GM19023 (cell line): ENCODE results near the gene TRIM62.
A peak's percentile ranks its signal among the peaks of the same experiment; 100 is the strongest.

Experiments used
- ATAC-seq: cut with Tn5 transposase; IDR thresholded peaks from one replicate; pipeline ENCODE4 v1.9.1; 2021; ENCODE audit warnings: mild to moderate bottlenecking, moderate library complexity; ENCODE audit not compliant: unreplicated experiment

Gene TRIM62

GRCh38 chr1:33180911-33181890 lies 642 bp downstream of the TRIM62 start:
- peak; percentile 58 for ATAC-seq

- ATAC-seq = no peak
These were observed 1.5 kb downstream of the TRIM62 start for GRCh38 chr1:33180226-33180910.

- no peak for ATAC-seq
These were observed 2.9 kb downstream of the TRIM62 start for GRCh38 chr1:33178836-33179439.

GRCh38 chr1:33177996-33178540 lies 3.8 kb downstream of the TRIM62 start:
- ATAC-seq = no peak

GRCh38 chr1:33176887-33177286 lies 5.0 kb downstream of the TRIM62 start:
- ATAC-seq = no peak

DNA sequence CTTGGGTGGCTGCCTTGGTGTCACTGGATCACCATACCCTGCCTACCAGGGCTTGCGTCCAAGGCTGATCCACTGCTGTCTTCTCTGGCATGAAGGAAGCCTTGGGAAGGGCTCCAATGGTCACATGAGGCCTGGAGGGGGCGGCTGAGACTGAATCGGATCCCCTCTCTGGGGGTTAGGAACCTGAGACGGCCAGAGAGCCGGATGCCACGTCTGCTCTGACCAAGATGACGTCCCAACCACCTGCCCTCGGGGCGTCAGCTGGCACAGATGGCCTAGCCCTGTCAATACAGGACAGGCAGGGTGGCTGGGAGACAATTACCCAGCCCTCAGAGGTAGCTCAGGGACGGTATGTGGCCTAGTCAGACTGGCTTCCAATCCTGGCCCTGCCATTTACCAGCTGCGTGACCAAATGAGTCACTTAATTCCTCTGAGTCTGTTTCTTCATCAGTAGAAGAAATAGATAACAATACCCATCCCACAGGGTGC lies 5.4 kb downstream of the TRIM62 start:
- no peak for ATAC-seq

GRCh38 chr1:33175865-33176264 lies 6.0 kb downstream of the TRIM62 start:
- no peak for ATAC-seq

GRCh38 chr1:33173091-33173490 lies 8.8 kb downstream of the TRIM62 start:
- no peak for ATAC-seq

- no peak for ATAC-seq
These were observed 9.6 kb downstream of the TRIM62 start for GRCh38 chr1:33171977-33172813.

- ATAC-seq = no peak
These were observed 11.2 kb downstream of the TRIM62 start for GRCh38 chr1:33170351-33171274.

DNA sequence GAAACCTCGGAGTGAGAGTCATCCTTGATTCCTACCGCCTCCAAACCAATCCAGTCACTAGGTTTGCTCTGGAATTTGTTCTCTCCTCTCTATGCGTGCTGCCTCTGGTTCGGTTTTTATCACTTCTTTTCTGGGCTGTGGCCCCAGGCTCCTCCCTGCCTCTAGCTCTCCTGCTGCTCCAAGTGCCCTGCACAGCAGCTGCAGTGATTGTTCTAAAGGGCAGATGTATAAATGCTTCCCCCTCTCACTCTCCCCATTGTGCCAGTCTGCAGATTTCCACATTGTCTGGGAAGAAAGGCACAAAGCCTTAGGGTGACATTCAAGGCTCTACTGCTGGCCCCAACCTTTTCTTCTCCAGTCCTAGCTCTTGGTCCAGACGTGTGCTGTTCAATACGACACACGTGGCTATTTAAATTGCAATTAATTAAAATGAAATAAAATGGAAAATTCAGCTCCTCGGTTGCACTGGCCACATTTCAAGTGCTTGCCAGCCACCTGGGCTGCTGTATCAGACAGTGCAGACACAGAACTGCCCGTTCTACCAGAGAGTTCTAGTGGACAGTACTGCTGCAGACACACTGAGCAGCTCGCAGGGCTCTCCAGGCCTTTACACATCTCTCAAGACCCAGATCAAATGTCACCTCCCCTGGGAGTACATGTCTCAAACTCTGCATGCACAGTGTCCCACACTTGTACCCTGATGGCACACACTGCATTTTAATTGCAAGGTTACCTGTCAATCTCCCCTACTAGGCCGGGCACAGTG lies 12.4 kb downstream of the TRIM62 start:
- ATAC-seq = no peak

- no peak for ATAC-seq
These were observed 13.1 kb downstream of the TRIM62 start for GRCh38 chr1:33168556-33169289.

DNA sequence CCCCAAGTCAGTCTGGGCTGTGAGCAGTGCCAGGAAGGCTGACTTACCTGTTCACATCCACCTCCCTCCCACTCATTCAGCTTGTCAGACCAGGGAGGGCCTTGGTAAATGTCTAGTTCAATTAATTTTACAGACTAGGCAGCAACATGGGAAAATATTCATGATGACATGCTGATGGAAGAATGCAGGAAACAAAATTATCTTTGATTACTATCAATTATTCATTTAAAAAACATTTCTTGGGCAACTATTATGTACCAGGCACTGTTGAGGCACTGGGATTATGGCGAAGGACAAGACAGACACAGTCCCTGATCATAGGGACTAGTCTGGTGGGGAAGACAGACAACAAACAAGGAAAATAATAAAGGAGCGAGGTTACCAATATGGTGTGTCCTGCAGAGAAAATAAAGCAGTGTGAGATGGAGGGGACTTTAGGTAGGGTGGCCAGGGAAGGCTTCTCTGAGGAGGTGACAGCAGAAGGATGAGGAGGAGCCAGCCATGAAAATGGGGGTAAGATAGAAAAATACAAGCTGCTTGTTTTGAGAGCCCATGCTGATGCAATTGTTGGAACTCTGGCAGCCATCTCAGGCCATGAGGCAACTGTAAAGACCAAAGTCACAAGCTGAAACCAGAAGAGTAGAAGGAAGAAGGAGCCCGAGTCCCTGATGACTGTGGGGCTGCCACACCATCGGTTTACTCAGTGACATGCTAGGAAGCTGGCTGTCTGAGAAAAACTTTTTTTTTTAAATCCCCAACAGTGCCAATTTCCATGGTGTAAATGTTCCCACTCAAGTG lies 14.0 kb downstream of the TRIM62 start:
- ATAC-seq = no peak

DNA sequence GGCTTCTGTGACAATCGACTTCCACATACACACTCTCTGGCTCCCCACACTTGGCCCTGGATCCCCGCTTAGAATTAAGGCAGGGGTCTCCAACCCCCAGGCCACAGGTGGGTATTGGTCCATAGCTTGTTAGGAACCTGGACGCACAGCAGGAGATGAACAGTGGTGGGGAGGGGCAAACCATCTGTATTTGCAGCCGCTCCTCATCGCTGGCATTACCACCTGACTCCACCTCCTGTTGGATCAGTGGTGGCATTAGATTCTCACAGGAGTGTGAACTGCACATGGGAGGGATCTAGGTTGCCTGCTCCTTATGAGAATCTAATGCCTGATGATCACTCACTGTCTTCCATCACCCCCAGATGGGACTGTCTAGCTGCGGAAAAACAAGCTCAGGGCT lies 16.0 kb downstream of the TRIM62 start:
- ATAC-seq = no peak

DNA sequence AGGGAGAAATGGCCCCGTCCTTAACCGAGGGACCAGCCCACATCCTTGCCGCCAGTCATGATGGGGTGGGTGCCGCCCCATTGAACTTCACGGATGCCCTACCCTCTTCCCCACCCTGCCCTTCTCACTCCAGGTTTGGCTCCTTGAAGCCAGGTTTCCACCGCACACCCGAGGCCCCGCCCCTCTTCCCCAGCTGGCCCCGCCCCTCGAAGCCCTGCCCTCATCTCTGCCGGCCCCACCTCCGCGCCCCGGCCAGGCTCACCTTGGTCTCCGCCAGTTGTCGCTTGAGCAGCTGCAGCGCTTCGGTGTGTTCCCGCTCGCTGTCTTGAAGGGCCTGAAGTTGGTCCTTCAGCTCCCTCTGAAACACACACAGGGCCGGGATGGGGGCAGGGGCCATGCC lies 16.6 kb downstream of the TRIM62 start:
- no peak for ATAC-seq

DNA sequence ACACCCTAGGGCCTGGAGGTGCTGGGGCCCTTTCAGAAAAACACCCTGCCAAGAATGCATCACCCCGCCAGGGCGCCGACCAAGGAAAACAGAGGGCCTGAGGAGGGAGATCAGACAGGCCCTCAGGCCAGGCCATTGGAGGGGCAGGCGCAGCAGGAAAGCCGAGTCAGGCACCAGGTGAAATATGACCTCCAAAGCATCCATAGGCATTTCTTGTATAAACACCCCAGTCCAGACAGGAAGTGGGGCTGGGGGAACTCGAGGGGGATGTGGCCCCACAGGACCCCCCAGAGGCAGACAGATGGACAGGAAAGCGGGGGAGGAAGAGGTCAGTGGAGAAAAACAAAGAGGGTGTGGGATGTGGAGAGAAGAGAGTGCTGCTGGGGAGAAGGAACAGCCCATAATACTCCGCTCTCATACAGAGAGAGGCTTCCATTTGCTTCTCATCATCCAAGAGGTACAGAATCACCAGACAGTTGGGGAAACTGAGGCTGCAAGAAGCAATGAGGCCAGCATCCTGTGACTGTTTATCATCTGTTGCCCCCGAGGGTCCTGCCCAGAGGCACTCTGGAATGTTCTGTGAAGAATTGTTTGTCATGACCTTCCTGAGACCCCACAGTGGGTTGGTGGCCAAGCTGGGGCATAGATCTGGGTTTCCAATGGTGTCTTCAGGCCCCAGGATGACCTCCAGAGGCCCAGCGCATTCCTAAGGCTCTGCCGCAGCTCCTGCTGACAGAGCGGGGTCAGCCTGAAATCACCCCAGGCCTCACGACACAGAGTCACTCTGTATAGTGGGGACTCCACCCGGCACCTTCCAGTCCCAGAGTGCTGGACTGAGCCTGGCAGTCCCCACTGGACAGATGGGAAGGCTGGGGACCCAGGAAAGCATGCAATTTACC lies 18.0 kb downstream of the TRIM62 start:
- ATAC-seq = no peak
